Subcutaneous abdominal adipose tissue (tissue), 5 donors: ENCODE results near the gene SGCG.
"Not testable (repeated sequence)": the region's sequence is repeated elsewhere in the genome, so short reads cannot be mapped to it uniquely, and the experiment has no call there.

Experiments
- H3K27ac ChIP-seq: one replicate; pipeline ENCODE4 v1.7.0; 2013; ENCODE audit warnings: low read depth, mild to moderate bottlenecking, inconsistent platforms, low read length, moderate library complexity
- H3K27me3 ChIP-seq, 5 donors: one replicate each; pipeline ENCODE4 v1.7.0; 2013; ENCODE audit warnings: low read length in 5 of 5, inconsistent platforms in 1 of 5; ENCODE audit not compliant: control insufficient read depth in 5 of 5, insufficient read depth in 4 of 5
- H3K36me3 ChIP-seq, 5 donors: one replicate each; pipeline ENCODE4 v1.7.0; 2013; ENCODE audit warnings: low read length in 5 of 5; ENCODE audit not compliant: control insufficient read depth in 5 of 5, insufficient read depth in 5 of 5
- H3K4me1 ChIP-seq, 5 donors: one replicate each; pipeline ENCODE4 v1.7.0; 2013; ENCODE audit warnings: low read length in 5 of 5, mild to moderate bottlenecking in 3 of 5, moderate library complexity in 1 of 5; ENCODE audit not compliant: control insufficient read depth in 5 of 5, insufficient read depth in 5 of 5
- H3K4me3 ChIP-seq, 5 donors: one replicate each; pipeline ENCODE4 v1.7.0; 2013; ENCODE audit warnings: low read length in 5 of 5, low read depth in 1 of 5
- H3K9ac ChIP-seq, 5 donors: one replicate each; pipeline ENCODE4 v1.7.0; 2013; ENCODE audit warnings: low read length in 5 of 5, mild to moderate bottlenecking in 4 of 5, moderate library complexity in 3 of 5
- H3K9me3 ChIP-seq, 5 donors: one replicate each; pipeline ENCODE4 v1.7.0; 2013; ENCODE audit warnings: low read length in 5 of 5; ENCODE audit not compliant: control insufficient read depth in 5 of 5
- donor health status: healthy.
- donor health status: healthy.
- donor health status: healthy.
- donor health status: healthy.
- donor health status: healthy.

Gene SGCG

DNA sequence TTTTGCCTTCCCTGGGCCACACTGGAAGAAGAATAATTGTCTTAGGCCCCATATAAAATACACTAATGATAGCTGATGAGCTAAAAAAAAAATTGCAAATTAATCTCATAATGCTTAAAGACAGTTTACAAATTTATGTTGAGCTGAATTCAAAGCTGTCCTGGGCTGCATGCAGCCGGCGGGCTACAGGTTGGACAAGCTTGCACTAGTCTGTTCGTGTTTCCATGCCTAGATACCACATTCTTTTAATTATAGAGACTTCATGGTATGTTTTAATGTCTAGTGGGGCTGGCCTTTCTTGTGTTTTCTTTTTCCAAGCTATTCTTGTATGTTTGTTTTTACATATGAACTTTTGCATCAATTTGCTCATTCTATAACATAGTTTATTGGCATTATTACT, 90.6 kb downstream of the SGCG start:
- no peaks in the 10 kb centered on the region for H3K36me3 ChIP-seq
- H3K4me1 ChIP-seq = peaks cover 0 to 5% (median 0%) of the 10 kb centered on the region in 5 donors
- no peak overlapping the region for H3K27ac ChIP-seq
- H3K9me3 ChIP-seq = no peaks in the 10 kb centered on the region
- no peak overlapping the region for H3K9ac ChIP-seq
- no peaks in the 10 kb centered on the region for H3K27me3 ChIP-seq
- no peak overlapping the region for H3K4me3 ChIP-seq

DNA sequence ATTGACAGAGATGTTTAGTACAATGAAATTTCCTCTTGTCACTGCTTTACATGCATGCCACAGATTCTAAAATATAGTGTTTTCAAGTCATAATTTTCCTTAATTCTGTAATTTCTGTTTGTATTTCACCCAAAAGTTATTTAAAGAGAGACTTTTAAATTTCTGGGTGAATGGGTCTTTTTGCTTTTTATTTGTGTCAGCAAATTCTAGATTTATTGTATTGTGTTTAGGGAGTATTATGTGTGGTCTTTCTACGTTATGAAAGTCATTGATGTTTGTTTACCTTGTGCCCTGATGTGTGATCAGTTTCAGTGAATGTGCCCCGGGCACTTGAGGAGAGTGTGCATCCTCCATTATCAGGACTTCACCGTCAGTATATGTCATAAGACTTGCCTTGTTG, 92.7 kb downstream of the SGCG start:
- Histone ChIP-seq H3K9ac (no peak overlapping the region), H3K4me3 (no peak overlapping the region), H3K27me3 (no peaks in the 10 kb centered on the region), H3K36me3 (no peaks in the 10 kb centered on the region), H3K9me3 (no peaks in the 10 kb centered on the region), H3K4me1 (peaks cover 0 to 5% (median 0%) of the 10 kb centered on the region in 5 donors), H3K27ac (no peak overlapping the region)

DNA sequence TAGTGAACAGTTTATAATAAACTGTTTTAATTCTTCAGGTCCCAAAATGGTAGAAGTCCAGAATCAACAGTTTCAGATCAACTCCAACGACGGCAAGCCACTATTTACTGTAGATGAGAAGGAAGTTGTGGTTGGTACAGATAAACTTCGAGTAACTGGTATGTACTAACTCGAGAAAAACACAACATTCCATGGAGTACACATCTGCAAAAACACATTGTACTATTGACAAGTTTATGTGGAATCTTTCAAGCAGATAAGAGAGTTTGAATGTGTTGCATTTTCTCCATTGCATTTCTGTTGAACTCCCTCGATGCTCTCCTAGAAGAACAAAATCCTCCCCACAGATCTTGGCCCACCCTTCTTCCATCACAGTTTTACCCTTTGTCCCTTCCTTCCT, 98.5 kb downstream of the SGCG start:
- H3K27ac ChIP-seq = no peak overlapping the region
- H3K36me3 ChIP-seq = peaks cover 0 to 19% (median 0%) of the 10 kb centered on the region in 5 donors
- H3K4me3 ChIP-seq = no peak overlapping the region
- H3K9me3 ChIP-seq = no peaks in the 10 kb centered on the region
- H3K9ac ChIP-seq = no peak overlapping the region
- H3K27me3 ChIP-seq = no peaks in the 10 kb centered on the region
- H3K4me1 ChIP-seq = no peaks in the 10 kb centered on the region

DNA sequence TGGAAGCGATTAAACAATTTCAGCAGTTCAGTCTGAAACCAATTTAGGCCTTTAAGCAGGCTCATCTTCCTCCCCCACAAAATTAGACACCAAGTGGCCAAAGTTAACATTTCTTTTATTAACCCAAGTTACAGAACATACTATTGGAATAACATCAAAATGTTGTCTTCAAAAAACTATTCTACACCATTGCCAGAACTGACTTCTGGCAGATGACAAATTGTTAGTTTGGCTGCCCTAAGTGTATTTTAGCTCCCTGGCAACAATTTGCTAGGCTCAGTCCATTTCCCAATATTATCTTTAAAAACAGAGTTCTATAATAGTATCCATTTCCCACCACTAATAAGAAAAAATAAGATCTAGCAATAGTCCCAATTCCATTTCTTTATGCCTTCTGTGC, 107.8 kb downstream of the SGCG start:
- Histone ChIP-seq H3K9ac (no peak overlapping the region), H3K27ac (peak overlapping the region; percentile 68)

DNA sequence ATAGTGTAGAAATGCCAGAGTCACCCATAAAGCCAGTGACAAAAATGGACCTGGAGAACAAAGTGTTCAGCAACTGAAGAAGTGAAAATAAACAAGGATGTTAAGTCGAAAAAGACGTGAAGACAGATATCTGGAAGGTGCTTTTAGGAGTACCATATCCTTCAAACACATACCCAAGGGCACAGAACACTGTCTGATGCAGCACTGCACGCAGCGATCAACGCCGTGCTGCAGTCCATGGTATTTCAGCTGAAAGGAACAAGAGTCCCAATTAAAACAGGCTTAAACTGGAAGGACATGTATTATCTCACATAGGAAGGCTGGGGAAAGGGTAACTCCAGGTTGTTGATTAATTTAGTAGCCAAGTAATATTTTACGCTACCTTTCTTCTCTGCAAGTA, 108.2 kb downstream of the SGCG start:
- H3K36me3 ChIP-seq = no peaks in the 10 kb centered on the region
- H3K9ac ChIP-seq = no peak overlapping the region
- peaks cover 5 to 31% (median 13%) of the 10 kb centered on the region in 5 donors for H3K4me1 ChIP-seq
- no peaks in the 10 kb centered on the region for H3K27me3 ChIP-seq
- H3K27ac ChIP-seq = peak overlapping the region; percentile 68
- H3K4me3 ChIP-seq = no peak overlapping the region
- no peaks in the 10 kb centered on the region for H3K9me3 ChIP-seq

More for the DNA sequence above, 107.8 kb downstream of the SGCG start:
- peaks cover 5 to 28% (median 11%) of the 10 kb centered on the region in 5 donors for H3K4me1 ChIP-seq
- H3K27me3 ChIP-seq = no peaks in the 10 kb centered on the region
- H3K9me3 ChIP-seq = no peaks in the 10 kb centered on the region
- no peak overlapping the region for H3K4me3 ChIP-seq
- no peaks in the 10 kb centered on the region for H3K36me3 ChIP-seq

DNA sequence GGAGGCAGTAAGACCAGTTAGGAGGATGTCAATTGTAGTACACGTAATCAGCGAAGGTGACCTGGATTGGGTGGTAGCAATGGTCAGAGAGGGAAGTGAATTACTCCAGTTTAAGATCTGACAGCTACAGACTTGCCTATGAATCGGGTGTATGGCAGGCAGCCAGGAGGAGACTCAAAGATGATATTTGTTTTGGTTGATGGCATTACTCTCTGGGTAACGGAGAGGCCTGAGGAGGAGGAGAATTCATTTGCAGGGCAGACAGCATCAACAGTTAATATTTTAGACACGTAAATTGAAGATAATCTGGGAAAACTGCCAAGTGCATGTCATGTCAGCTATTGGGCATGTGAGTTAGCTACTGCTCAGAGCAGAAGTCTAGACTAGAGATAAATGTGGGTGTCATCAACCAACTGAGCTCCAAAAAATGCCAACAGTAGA, 109.2 kb downstream of the SGCG start:
- Histone ChIP-seq H3K27me3 (no peaks in the 10 kb centered on the region), H3K27ac (peak overlapping the region; percentile 68), H3K9ac (no peak overlapping the region), H3K4me1 (peaks cover 5 to 38% (median 19%) of the 10 kb centered on the region in 5 donors), H3K4me3 (no peak overlapping the region), H3K9me3 (no peaks in the 10 kb centered on the region), H3K36me3 (no peaks in the 10 kb centered on the region)

DNA sequence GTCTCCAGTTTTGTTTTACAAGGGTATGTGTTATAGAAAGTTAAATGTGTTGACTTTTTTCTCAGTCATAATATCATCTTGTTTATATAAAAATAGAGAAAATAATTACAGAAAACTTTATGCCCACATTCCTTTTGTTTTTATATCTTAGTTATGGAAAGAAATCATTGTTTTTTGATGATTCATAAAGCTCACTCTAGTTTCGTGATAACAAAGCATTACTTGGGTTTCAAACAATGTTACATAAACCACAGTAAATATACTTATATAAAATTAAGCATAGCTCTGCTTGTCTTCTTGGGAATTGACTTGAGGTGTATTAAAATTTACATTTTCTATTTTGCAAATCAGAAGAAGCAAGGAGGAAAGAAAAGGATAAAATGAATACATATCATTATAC, 111.8 kb downstream of the SGCG start:
- Histone ChIP-seq H3K9ac (no peak overlapping the region), H3K9me3 (no peaks in the 10 kb centered on the region), H3K27me3 (no peaks in the 10 kb centered on the region), H3K4me3 (no peak overlapping the region), H3K27ac (no peak overlapping the region), H3K36me3 (no peaks in the 10 kb centered on the region), H3K4me1 (peaks cover 5 to 38% (median 19%) of the 10 kb centered on the region in 5 donors)

DNA sequence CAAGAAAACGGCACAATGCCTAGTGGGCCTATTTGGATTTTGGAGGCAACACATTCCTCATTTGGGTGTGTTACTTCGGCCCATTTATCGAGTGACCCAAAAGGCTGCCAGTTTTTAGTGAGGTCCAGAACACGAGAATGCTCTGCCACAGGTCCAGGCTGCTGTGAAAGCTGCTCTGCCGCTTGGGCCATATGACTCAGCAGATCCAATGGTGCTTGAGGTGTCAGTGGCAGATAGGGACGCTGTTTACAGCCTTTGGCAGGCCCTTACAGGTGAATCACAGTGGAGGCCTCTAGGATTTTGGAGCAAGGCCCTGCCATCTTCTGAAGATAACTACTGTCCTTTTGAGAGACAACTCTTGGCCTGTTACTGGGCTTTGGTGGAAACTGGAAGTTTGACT, 134.1 kb downstream of the SGCG start:
- H3K9me3 ChIP-seq, H3K9ac ChIP-seq, H3K27ac ChIP-seq, H3K27me3 ChIP-seq, H3K4me3 ChIP-seq, H3K36me3 ChIP-seq: not testable (repeated sequence)
- H3K4me1 ChIP-seq = peaks cover 0 to 12% (median 6%) of the 10 kb centered on the region in 5 donors

DNA sequence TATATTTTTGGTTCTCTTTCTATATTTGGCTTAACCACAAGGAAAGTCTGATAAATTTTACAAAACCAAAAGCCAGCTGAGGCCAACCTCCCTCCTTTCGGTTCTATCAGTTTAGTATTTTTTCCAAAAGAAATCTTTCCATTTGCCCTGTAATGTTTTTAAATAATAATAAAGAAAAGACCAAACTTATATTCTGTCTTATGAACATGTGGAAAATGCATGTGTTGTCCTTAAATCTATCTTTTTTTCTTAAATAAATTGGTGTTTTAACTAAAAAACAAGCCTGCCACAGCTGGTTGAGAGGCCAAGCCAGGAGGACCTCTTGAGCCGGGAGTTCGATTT, 139.1 kb downstream of the SGCG start:
- H3K9ac ChIP-seq = peak overlapping the region in 1 of 5 donors; percentile 56
- no peaks in the 10 kb centered on the region for H3K9me3 ChIP-seq
- H3K27me3 ChIP-seq = no peaks in the 10 kb centered on the region
- peak overlapping the region; percentile 59 for H3K27ac ChIP-seq
- H3K4me1 ChIP-seq = peaks cover 4 to 27% (median 22%) of the 10 kb centered on the region in 5 donors
- H3K36me3 ChIP-seq = peaks cover 0 to 5% (median 0%) of the 10 kb centered on the region in 5 donors
- no peak overlapping the region for H3K4me3 ChIP-seq

DNA sequence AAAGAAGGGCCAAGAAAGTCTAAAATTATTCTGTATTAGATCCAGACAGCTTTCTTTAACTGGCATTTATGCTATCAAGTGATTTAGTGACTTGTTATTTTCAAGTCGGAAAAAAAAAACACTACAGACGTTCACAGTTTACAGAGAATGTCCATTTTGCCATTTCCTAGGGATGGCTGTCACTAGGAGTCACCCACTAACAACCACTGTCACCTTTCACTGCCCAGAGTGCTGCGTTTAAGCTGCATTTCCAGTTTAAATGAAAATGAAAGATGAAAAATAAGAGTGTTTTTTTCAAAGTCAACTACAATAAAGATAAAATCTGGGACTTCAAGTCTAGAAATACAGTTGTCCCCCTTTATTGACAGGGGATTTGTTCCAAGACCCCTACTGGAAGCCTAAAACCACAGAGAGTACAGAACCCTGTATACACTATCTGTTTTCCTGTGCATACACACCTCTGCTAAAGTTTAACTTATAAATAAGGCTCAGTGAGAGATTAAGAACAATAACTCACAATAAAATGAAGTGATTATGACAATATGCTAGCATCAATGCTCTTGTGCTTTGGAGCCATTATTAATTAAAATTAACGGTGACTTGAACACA, 140.3 kb downstream of the SGCG start:
- no peaks in the 10 kb centered on the region for H3K27me3 ChIP-seq
- H3K9me3 ChIP-seq = no peaks in the 10 kb centered on the region
- peaks cover 4 to 27% (median 22%) of the 10 kb centered on the region in 5 donors for H3K4me1 ChIP-seq
- H3K9ac ChIP-seq = peak overlapping the region in 1 of 5 donors; percentile 24
- H3K36me3 ChIP-seq = peaks cover 0 to 5% (median 0%) of the 10 kb centered on the region in 5 donors
- peak overlapping the region; percentile 42 for H3K27ac ChIP-seq
- peak overlapping the region in 2 of 5 donors; percentile 13 to 40 for H3K4me3 ChIP-seq
